Measurements from ENCODE around the gene MSLN. TPM values are rescaled to one million over a fixed set of nuclear protein-coding genes. Genes with fewer than 3 reads are reported as not detected.

Gene MSLN
- polyA plus RNA-seq, 2 of the 4 experiments (the other 2 are of a cell fraction), result 2.4 to 3.6 TPM

DNA sequence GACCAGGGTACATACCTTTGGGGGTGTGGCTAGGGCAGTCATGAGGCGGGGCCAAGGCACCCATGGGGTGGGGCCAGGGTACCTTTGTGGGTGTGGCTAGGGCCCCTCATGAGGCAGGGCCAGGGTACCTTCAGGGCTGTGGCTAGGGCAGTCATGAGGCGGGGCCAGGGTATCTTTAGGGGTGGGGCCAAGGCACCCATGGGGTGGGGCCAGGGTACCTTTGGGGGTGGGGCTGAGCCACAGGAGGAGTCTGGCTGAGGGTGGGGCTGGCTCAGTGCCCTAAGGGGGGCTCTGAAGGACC lies 36.5 kb downstream of the MSLN start (continued):
- TF ChIP-seq MAZ (IDR thresholded peaks at IDR 0.05; ENCODE audit: borderline replicate concordance, low read depth, low read length) (no peak), RNF2 (IDR thresholded peaks at IDR 0.05; ENCODE audit: borderline replicate concordance, low read depth) (no peak), CHD2 (IDR thresholded peaks at IDR 0.05; ENCODE audit: low read length, partially characterized antibody) (no peak), HDAC2 (IDR thresholded peaks at IDR 0.05) (no peak), RAD21 (conservative IDR thresholded peaks at IDR 0.05 in 1 of 2, IDR thresholded peaks at IDR 0.05 in 1 of 2) (no peak), SMC3 (IDR thresholded peaks at IDR 0.05) (no peak), E2F6 (IDR thresholded peaks at IDR 0.05; ENCODE audit: borderline replicate concordance, low read depth) (no peak), SREBF2 (IDR thresholded peaks at IDR 0.05) (no peak), JUNB (IDR thresholded peaks at IDR 0.05) (no peak), CBX2 (IDR thresholded peaks at IDR 0.05; ENCODE audit: borderline replicate concordance, low read depth) (no peak), CEBPB (IDR thresholded peaks at IDR 0.05) (no peak)

DNA sequence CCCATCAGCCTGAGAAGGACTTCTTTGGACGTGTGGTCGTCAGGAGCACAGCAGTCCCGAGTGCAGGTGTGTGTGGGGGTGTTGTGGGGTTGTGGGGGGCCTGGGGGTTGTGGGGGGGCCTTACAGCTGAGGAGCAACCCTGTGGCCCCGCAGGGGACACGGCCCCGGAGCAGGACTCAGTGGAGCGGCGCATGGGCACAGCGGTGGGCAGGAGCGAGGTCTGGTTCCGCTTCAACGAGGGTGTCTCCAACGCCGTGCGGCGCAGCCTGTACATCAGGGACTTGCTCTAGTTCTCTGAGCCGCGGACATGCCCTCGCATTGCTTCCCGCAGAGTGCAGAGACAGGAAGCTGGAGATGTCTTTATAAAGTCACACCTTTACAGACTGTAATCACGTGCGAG lies 37.2 kb downstream of the MSLN start:
- FAIRE-seq, result no peak

More for the DNA sequence above, 37.2 kb downstream of the MSLN start:
- WGBS (ENCODE audit: missing lambda C conversion rate), result 98% methylated on average over 10 of the region's 22 CpGs
- TF ChIP-seq, protein P1, sequence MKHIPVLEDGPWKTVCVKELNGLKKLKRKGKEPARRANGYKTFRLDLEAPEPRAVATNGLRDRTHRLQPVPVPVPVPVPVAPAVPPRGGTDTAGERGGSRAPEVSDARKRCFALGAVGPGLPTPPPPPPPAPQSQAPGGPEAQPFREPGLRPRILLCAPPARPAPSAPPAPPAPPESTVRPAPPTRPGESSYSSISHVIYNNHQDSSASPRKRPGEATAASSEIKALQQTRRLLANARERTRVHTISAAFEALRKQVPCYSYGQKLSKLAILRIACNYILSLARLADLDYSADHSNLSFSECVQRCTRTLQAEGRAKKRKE (CRISPR knock-in tag; IDR thresholded peaks at IDR 0.05; ENCODE audit: low read depth), result no peak
- TF ChIP-seq E2F6 (IDR thresholded peaks at IDR 0.05; ENCODE audit: borderline replicate concordance, low read depth) (no peak), PHF8 (IDR thresholded peaks at IDR 0.05; ENCODE audit: borderline replicate concordance, low read depth) (no peak), HOXB5 (CRISPR knock-in tag; IDR thresholded peaks at IDR 0.05) (no peak), JUNB (IDR thresholded peaks at IDR 0.05) (no peak), POLR2AphosphoS2 (conservative IDR thresholded peaks at IDR 0.05; ENCODE audit: low read length) (no peak), REST (IDR thresholded peaks at IDR 0.05) (no peak), HDAC2 (IDR thresholded peaks at IDR 0.05) (no peak), FOSL2 (IDR thresholded peaks at IDR 0.05) (no peak), FOSL2 (CRISPR knock-in tag; IDR thresholded peaks at IDR 0.05) (no peak), NFE2L2 (conservative IDR thresholded peaks at IDR 0.05; ENCODE audit: low read length) (no peak), FOXS1 (CRISPR knock-in tag; IDR thresholded peaks at IDR 0.05) (no peak), SMC3 (IDR thresholded peaks at IDR 0.05) (no peak)
- TF ChIP-seq, protein P2, sequence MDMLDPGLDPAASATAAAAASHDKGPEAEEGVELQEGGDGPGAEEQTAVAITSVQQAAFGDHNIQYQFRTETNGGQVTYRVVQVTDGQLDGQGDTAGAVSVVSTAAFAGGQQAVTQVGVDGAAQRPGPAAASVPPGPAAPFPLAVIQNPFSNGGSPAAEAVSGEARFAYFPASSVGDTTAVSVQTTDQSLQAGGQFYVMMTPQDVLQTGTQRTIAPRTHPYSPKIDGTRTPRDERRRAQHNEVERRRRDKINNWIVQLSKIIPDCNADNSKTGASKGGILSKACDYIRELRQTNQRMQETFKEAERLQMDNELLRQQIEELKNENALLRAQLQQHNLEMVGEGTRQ (IDR thresholded peaks at IDR 0.05), result no peak
- Histone ChIP-seq H3K4me1 (peaks cover 32% of the 10 kb centered on the region), H3K27ac (no peak overlapping the region), H3K4me2 (no peak overlapping the region), H3K9me3 (no peaks in the 10 kb centered on the region), H3K4me3 (no peak overlapping the region)
- ChIA-PET POLR2A (no interaction called here), CTCF (interaction anchor here (3.4 kb wide), 1 partner anchor 12 kb away, joined by 27 read pairs; no protein-coding TSS in a partner anchor)
- no peak for ATAC-seq
- DNase-seq (ENCODE audit: low read depth in 1 of 2, low spot score in 1 of 2), result no peak
